A172 (cell line): ENCODE results near the gene TAOK3. TPM values are rescaled to one million over a fixed set of nuclear protein-coding genes. Genes with fewer than 3 reads are reported as not detected.

Experiments
- DNase-seq: peaks from one replicate; pipeline ENCODE4 v3.0.0-alpha.2; 2015; ENCODE audit warnings: low spot score
- total RNA-seq: library from RNA; depleted of rRNA; stranded (reverse); fragments of >200 nt; shearing (Covaris generic); gene quantifications from 2 replicates; pipeline ENCODE4 v1.2.3, GENCODE V29; 2014

TAOK3 gene
- total RNA-seq, 1 experiment from 2014 or later = 24.1 TPM

DNA sequence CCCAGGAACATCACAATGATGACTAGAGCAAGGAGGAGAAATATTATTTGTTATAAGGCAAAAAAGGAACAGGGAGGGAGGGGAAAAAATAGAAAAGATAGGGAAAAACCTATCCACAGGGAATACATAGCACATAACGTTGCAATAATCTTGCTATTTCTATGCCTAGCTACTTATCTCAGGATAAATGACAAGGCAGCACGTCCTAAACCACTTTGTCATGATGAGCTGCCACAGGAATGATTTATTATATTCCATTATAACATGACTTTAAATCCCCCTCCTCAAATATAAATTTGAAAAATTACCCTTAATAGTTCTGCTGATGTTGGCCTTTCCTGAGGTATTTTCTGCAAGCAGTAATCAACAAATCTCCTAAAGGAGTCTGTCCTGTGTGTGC lies 160.1 kb downstream of the TAOK3 start:
- no peak for DNase-seq

DNA sequence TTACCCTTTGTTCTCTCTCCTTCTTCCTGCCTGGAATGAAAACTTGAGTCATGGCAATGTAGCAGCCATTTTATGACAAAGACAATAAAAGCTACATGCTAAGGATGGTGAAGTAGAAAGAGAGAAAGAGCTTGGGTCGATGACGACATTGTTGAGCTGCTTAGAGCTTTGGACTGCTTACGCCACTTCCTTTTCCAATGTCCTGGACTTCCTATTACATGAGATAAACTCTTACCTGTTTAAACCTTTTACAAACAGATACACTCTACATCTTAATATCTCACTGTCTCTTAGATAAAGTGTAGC lies 166.6 kb downstream of the TAOK3 start:
- no peak for DNase-seq

DNA sequence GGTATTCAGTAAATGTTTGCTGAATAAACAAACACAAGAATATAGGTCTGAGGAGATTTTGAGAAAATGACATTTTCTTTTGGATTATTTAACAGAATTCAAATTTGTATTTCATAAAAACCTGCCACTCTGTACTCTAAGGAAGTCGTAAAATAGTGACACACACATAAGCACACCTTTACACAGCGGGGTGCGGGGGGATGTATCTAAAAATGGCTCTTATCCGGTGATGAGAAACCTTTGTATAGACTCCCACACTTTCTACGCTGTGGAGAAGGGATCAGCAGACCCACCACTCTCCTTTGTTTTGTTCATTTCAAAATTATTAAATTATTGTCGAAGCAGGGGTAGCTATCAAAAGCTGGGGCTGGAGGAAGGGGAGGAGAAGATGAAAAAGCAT lies 178.7 kb downstream of the TAOK3 start:
- DNase-seq = no peak

DNA sequence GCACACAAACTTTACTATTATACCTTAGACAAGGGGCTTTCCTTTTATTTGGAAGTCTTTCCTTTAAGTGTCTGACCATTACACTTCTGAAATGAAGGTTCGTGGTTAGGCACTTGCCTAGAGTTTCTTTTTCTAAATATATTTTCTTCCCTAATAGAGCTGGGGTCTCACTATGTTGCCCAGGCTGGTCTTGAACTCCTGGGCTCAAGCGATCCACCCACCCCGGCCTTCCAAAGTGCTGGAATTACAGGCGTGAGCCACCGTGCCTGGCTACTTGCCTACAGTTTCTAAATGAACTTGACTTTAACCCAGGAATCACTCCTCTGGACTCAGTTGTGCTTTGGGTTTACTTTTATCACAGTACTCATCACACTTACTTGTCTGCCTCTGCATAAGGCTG lies 179.2 kb downstream of the TAOK3 start:
- no peak for DNase-seq

DNA sequence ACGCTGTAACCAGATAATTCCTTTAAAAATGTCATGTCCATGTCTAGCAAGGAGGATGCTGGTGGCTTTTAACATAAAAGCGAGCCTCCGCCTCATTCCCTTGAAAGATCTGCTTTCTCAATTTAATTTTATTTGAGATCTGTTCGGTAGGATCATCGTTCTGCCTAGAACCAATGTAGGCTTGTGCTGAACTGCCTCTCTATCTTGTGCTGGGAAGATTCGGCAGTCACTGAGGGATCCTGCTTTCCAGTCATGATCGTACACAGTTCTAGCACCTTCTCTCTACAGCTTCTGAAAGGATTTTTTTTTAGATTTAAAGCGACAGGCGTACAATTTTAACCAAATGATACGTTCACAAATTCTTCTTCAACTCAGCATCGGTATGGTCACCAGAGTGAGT lies 182.4 kb downstream of the TAOK3 start:
- DNase-seq = peak; percentile 26

DNA sequence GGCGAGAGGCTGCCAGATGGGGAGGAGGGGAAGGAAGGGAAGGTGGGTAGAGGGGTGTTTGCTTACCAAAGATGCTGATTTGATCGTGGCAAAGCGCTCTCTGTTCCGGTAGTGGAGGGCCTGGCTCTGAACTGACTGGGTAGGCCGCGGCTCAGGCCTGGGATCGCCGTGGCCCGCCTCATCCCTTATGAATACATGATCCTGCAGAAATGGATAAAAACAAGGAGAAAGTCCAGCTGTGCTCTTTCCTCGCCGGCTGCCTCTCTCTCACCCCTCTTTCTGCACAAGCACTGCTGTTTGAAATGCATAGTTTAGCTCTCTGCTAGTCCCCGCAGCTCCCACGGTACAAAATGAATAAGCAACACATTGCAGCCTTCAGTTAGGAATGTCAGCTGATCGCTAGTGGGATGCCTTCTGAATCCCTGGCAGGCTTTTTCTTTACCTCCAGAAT lies 182.9 kb downstream of the TAOK3 start:
- peak; percentile 31 for DNase-seq

DNA sequence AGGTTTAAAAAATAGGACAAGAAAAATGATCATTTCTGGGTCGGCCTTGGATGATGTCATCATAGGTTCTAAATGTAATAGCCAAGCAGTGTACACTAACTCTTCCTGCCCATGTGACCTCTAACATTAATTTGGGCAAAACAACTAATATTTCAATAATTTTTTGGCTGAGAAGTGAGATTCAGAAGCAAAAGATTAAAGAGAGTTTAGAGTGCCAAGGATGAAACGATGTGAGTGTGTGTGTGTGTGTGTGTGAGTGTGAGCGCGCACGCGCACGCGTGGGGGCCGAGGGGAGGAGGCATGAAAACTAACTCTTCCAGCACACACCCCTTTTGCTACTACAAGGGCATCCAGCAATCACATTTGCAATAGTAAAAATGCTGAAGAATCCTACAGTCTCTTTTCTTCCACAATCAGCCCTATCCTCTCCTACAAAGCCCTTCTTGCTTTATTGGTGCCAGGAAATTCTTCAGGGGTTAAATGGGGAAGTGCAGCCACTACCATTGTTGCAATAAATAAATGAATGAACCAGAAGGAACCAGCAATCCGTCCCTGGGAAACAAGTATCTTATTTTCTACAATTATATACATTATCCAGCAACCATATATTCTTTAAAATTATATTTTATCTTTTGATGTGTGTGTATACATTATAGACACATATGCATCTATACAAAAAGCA lies 183.9 kb downstream of the TAOK3 start:
- peak; percentile 9 for DNase-seq

DNA sequence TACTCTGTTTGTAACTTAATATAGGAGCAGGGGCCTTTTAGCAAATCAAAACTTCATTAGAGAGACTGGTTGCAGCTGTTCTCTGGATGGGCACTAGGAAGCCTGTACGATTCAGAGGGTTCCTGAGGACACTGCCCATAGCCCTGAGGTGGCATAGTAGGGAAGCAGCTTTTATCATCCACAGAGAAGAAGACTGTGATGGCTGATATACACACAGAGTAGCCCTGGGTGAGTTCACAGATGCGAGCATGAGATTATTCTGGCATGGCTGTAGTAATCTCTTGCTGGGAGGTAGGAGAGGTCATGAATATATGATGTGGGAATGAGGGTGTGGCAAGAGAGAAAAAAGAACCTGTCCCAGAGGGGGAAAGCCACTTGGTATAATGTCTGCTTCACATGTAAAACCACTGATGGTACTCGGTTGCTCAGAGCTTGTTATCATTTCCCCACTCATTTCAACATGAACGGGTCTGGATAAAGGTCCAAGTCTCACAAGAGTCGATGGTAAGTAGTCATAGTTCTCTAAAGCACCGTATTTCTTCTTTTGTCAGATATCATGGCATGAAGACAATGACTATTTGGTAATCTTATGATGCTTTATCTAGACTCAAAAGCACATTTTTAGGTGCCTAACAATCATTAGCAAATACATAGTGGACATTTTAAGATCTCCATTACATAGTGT lies 184.8 kb downstream of the TAOK3 start:
- DNase-seq = no peak

DNA sequence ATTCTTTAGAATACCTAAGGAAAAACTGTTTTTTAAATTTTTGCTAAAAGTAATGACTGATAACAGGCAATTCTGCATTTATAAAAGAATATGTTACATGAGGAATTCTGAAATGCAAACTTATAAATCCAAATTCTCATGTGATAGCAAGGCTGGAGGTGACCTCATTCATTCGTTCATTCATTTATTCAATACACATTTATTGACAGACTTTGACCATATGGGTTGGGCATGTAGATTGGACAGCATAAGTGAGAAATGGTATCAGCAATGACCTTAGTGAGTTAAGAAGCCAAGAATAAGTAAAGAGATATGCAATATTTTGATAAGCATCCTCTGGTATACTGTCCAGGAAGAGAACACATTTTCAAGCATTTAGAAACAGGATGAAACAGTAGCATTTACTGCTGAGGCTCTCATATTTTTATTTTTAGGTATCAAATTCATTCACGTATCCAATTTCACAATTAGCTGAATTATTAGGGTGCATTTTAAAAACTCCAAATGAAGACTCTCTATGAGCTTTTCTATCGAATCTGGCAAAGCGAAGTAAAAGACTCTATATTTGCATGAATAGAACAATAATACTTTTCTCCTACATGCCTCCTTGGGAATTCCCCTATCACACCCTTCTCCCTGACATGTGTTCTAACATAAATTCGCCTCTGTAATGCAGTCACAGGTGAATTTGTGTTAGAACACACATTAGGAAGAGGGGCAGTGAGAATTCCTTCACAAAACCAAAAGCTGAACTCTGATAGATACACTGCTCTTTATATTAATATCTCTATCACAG lies 186.9 kb downstream of the TAOK3 start:
- no peak for DNase-seq

DNA sequence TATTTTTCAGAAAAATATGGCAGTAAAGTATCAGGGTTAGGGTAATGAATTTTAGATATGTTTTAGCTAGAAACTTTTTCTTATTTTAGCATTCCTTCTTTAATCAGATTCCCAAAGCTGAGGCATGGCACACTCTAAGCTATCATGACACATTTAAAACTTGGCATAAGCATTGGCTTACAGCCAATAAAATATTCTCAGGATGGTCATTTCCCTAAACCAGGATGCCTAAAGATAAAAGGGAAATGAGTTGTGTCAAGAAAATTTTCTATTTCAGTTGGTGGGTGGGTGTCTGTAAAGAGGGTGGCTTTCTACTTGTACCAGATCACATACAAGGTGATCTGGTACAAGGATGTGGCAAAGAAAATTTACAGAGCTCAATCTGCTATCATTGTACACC lies 189.0 kb downstream of the TAOK3 start:
- DNase-seq = no peak

DNA sequence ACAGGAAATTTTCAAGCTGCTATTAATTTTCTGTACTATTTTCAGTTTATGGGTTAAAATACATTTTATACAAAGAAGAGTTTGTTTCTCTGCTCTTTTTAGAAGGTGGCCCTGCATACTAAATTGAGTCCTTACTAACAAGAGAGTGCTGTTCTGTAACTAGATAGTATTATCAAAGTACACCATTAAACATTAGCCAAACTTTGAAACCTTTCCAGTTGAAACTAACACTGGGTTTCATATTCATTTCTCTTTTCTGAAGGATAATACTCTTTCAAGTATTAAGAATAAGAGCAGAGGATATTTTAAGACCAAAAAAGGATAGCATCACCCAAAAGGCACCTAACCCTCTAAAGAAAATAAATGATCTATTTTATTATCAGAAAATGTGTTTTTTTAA lies 189.6 kb downstream of the TAOK3 start:
- no peak for DNase-seq

DNA sequence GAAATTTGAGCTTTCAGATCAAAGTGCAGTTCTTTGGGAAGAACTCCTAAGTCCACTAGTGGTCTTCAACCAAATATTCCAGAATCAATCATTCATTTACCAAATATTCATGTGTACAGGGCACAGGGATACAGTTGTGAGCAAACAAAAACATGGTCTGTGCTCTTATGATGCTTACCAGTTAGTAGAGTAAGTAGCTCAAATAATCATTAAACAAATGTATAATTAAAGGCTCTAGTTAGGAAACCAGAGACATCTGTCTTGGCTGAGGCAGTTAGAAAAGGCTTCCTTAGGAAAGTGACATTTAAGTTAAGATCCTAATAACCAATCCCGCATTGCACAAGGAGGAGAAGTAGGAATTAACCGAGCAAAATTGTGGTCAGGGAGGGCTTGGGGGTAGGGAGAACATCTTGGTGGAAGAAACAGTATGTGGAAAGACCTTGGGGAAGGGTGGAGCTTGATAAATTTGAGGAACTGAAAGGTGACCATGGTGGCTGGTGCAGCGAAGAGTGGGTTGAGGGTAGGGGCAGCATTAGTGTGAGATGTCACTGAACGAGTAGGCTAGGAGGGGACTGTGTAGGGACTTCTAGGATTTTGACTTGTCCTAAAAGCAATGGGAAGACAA lies 196.8 kb downstream of the TAOK3 start:
- DNase-seq = no peak

DNA sequence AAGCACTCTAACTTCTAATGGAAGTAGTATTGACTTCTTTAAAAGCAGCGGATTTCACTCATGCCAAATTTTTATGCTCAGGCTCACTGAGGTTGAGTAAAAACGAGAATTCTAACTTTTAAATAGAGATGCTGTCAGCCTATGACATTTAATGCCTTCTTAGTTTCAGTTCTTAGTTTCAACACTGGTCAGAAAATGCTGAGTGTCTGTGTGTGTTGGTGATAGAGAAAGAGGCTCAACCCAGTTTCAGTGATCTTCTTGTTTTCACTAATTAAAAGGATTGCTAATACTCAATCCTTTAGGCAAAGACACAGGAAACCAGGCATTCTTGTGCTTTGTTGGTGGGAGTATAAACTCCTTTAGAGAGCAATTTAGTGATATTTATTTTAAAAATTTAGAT lies 205.8 kb downstream of the TAOK3 start:
- DNase-seq = no peak

DNA sequence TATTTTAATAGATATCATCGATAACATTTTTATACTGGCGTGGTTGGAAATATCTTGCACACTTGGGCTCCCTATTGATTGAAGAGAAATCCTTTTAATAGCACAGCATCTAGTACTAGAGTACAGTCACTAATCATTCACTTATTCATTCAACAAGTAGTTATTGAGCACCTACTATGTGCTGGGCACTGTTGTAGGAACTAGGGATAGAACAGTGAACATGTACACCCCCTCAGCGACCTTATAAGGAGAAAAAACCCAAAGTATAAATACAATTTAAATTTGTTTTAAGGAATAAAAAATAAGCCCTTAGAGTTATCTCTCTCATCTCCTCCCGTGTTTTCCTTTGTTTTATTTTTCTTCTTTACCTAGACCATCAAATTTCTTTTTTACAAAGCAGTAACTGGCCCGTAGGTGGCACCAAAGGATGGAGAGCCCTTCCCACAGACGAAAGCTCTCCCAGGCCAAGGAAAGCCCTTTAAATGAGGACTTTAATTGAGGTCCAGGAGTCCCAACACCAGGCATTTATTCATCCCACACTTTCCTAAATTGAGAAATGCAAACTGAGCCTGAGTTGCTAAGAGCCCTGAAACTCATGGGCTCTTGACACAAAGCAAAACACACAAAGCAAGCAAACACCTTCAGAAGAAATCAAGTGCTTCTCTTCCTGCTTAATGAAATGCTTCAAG lies 207.8 kb downstream of the TAOK3 start:
- peak; percentile 33 for DNase-seq

DNA sequence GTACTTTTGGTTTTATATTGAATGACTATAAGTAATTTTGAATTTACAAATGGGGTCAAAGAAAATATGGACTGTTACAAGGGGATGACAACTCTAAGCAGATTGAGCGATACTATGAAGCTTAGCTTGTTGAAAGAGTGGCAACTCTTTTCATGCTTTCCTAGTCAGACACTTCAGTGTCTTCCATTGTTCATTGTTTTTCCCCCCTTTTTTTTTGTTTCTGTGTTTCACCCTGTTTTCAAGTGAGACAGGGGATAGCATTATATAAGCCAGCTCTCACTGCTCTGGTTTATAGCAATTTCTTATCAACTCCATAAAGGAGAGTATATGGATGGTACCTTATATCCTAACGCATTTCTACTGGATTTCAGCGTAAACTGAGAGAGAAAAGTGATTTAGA lies 212.2 kb downstream of the TAOK3 start:
- DNase-seq = no peak

DNA sequence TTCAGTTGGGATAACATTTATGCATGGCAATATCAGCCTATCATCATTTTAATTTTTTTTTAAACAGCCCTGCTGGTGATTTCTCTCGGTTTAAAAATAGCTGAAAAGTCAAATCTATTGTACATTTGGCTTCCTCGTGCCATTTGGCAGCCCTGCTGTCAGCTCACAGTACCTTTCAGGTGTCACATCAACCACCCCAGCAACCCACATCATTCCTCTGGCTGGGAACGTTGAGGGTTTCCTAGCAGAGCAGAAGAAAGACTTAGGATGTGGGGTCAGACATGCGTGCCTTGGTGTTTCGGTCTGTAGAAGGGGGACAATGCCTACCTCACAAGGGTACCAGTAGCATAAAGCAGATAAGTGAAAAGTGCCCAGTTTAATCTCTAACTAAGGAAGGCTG lies 221.0 kb downstream of the TAOK3 start:
- no peak for DNase-seq

DNA sequence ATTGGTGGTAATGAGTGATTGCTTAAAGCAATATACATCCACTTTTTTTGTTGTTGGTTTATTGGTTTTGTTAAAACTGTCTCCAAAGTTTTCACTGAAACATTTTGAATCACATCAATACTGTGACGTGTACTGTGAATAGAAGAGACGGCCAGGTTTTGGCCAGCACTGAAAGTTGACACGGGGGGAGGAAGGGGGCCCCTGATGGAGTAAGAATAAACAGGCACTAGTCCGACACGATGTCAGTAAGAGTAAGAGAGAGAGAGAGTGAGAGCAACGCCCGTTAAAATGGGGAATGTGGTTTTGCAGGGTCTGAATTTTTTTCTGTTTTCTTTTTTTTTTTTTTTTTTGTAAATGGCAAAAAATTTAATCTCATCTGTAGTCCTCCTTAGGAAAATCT lies 222.1 kb downstream of the TAOK3 start:
- DNase-seq = no peak

DNA sequence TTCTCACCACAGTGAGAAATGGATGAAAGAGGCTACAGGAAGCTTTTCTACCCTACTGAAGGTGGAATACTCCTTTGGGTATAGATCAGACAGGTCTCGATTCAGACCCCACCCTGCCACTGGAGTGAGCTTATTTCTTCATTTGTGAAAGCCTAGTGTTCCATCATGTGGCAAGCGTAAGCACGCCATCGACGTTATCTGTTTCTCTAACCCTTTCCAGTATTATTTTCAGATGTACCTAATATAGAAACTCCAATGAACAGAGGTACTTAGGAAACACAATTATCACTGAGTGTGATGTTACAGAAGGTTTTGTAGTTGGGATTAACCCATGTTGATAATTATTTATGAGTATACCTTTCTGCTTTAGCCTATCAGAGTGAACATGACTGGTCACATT lies 224.4 kb downstream of the TAOK3 start:
- DNase-seq = no peak

DNA sequence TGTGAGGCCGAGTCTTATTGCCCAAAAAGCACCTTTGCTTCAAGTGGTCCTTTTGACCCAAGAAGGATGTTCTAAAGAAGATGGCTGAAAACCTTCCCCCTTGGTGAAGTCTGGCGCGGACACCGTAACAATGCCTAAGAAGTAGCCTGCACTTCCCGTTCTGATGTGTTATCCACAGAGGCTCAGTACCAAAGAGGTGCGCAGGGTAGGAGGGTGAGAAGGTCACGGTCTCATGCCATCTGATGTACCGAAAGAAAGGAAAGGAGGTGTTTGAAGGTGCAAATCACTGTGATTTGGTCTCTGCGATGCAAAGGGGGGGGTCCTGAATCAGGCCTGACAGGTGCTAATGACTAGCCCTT lies 226.9 kb downstream of the TAOK3 start:
- DNase-seq = no peak

DNA sequence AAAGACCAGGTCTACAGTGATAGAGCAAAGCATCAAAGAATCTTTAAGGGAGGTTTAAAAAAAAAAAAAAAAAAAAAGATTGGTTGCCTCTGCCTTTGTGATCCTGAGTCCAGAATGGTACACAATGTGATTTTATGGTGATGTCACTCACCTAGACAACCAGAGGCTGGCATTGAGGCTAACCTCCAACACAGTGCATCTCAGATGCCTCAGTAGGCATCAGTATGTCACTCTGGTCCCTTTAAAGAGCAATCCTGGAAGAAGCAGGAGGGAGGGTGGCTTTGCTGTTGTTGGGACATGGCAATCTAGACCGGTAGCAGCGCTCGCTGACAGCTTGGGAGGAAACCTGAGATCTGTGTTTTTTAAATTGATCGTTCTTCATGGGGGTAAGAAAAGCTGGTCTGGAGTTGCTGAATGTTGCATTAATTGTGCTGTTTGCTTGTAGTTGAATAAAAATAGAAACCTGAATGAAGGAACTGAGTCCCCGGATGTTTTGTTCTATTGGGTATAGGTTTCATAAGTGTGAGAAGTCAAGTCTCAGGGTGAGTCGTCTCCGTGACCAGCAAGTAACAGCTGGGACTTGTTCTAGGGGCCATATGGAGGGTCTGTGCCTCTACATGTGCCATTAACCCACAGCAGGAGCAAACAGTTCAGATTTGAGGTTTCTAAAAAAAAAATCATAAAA lies 227.5 kb downstream of the TAOK3 start:
- no peak for DNase-seq

DNA sequence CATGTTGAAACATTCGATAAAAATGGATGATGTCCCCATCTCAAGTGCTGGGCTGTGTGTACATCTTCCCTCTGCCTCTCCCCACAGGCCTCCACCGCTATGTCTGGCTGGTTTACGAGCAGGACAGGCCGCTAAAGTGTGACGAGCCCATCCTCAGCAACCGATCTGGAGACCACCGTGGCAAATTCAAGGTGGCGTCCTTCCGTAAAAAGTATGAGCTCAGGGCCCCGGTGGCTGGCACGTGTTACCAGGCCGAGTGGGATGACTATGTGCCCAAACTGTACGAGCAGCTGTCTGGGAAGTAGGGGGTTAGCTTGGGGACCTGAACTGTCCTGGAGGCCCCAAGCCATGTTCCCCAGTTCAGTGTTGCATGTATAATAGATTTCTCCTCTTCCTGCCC lies 228.2 kb downstream of the TAOK3 start:
- no peak for DNase-seq

DNA sequence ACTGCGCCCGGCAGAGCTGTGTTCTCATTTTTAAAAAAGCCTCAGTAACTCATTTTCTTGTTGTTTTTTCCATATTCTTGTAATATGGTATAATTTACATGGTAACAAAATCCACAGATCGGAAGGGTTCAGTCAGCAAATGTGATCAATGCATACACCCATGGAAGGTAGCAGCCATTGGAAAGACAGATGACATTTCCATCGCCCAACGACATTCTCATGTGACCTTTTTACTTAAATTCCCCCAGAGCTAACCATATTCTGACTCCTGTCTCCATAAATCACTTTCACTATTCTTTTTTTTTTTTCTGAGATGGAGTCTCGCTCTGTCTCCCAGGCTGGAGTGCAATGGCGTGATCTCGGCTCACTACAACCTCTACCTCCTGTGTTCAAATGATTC lies 231.9 kb downstream of the TAOK3 start:
- DNase-seq = no peak
